Immature natural killer cell (primary cell): Measurements from ENCODE around the gene IL34. TPM values are rescaled to one million over a fixed set of nuclear protein-coding genes. Genes with fewer than 3 reads are reported as not detected.
"Not testable (repeated sequence)": the region's sequence is repeated elsewhere in the genome, so short reads cannot be mapped to it uniquely, and the experiment has no call there.

Experiments
- DNase-seq, 3 donors: peaks; one replicate each; pipeline ENCODE4 v3.0.0; 2022; ENCODE audit warnings: mixed read lengths in 1 of 3
- H3K27ac Mint-ChIP-seq, 6 donors: one replicate each; pipeline ENCODE4 v1.8.0; 2020; ENCODE audit warnings: mixed read lengths in 6 of 6, mild to moderate bottlenecking in 5 of 6, inconsistent platforms in 4 of 6, moderate library complexity in 3 of 6
- H3K27me3 Mint-ChIP-seq, 3 donors: one replicate each; pipeline ENCODE4 v1.8.0; 2020 to 2021; ENCODE audit warnings: low read depth in 3 of 3, mild to moderate bottlenecking in 3 of 3, mixed read lengths in 3 of 3, moderate library complexity in 3 of 3, inconsistent platforms in 1 of 3
- H3K36me3 Mint-ChIP-seq, 3 donors: one replicate each; pipeline ENCODE4 v1.8.0; 2020; ENCODE audit warnings: mixed read lengths in 3 of 3, inconsistent platforms in 2 of 3, mild to moderate bottlenecking in 2 of 3
- H3K4me1 Mint-ChIP-seq, 2 donors: one replicate each; pipeline ENCODE4 v1.8.0; 2020; ENCODE audit warnings: inconsistent platforms in 2 of 2, mild to moderate bottlenecking in 2 of 2, mixed read lengths in 2 of 2, moderate library complexity in 1 of 2
- H3K4me3 Mint-ChIP-seq, 5 donors: one replicate each; pipeline ENCODE4 v1.8.0; 2020; ENCODE audit warnings: mild to moderate bottlenecking in 5 of 5, mixed read lengths in 5 of 5, inconsistent platforms in 3 of 5, moderate library complexity in 3 of 5
- H3K9me3 Mint-ChIP-seq, 6 donors: one replicate each; pipeline ENCODE4 v1.8.0; 2020; ENCODE audit warnings: mild to moderate bottlenecking in 6 of 6, mixed read lengths in 6 of 6, inconsistent platforms in 4 of 6, moderate library complexity in 3 of 6
- polyA plus RNA-seq, 3 donors: library from polyadenylated mRNA; unstranded; fragments of 300-500 nt; fragmentation: Illumina TruSeq; gene quantifications; one replicate each; pipeline ENCODE4 v1.2.3, GENCODE V29; 2021

IL34 gene
- polyA plus RNA-seq, 3 donors from 2014 or later: not detected

DNA sequence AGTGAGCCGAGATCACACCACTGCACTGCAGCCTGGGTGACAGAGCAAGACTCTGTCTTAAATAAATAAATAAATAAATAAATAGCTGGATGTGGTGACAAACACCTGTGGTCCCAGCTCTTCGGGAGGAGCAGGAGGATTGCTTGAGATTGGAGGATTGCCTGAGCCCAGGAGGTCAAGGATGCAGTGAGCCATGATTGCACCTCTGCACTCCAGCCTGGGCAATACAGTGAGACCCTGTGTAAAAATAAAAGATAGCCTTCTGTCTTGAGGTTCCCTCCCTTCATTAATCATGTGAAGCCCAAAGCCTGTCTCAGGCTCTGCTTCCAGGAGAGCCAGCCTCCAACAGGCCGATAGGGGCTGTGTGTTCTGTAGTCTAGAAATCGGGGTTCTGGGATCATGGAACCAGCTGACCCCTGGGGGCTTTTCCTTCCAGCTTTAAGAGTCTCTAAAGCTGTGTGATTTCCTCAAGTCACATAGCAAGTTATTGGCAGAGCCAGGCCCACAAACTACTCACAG, 34.5 kb upstream of the IL34 start:
- no peak for DNase-seq
- no peaks in the 10 kb centered on the region for H3K4me1 Mint-ChIP-seq
- H3K9me3 Mint-ChIP-seq: no peaks in the 10 kb centered on the region
- no peaks in the 10 kb centered on the region for H3K36me3 Mint-ChIP-seq
- no peak overlapping the region for H3K4me3 Mint-ChIP-seq
- no peak overlapping the region for H3K27ac Mint-ChIP-seq
- peaks cover 0 to 2% (median 0%) of the 10 kb centered on the region in 3 donors for H3K27me3 Mint-ChIP-seq

DNA sequence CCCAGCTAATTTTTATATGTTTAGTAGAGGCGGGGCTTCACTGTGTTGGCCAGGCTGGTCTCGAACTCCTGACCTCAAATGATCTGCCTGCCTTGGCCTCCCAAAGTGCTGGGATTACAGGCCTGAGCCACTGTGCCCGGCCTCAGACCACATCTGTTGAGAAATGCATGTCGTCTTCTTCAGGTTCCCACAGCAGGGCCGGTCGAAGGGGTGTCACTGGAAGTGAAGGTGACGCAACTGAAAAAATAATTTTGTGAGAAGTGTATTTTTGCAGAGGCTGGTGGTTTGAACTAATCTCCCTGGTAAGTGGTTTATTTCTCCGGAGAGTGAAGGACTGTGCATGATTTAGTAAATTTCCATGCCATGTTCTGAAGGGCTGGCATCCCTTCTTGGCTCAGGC, 33.4 kb upstream of the IL34 start:
- Mint-ChIP-seq H3K36me3 (no peaks in the 10 kb centered on the region), H3K27ac (no peak overlapping the region), H3K4me3 (no peak overlapping the region), H3K9me3 (no peaks in the 10 kb centered on the region), H3K27me3 (peaks cover 0 to 2% (median 0%) of the 10 kb centered on the region in 3 donors), H3K4me1 (no peaks in the 10 kb centered on the region)
- no peak for DNase-seq

DNA sequence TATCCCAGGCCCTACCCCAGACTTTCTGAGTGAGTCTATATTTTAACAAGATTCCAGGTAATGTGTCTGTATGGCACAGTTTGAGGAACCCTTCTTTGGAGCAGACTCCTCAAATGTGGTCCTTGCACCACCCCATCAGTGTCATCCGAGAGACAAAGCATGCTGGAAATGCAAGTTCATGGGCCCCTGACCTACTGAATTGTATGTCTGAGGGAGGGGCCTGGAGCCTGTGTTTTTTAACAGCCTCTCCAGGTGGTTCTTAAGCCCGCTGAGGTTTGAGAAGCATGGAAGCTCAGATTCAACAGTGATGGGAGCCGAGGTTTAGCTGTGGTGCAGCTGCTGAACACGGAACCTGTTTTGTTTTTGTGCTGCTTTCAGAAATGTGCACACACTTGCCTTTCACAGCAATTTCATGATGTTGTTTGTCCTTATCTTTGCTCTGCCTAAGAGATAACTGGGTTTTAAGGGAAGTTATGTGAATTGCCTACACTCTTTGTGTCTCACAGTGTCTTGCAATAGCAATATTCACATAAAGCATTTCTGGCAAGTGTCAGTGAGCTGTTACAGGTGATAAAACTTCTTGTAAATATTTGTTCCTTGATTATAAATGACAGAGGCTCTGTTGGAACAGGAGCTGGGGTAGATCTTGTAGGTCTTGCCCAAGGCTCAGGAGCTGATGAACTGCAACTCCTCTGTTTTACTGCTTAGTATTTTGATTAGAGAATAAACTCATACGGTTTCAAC, 32.0 kb upstream of the IL34 start:
- no peak for DNase-seq
- H3K36me3 Mint-ChIP-seq: no peaks in the 10 kb centered on the region
- no peak overlapping the region for H3K4me3 Mint-ChIP-seq
- no peaks in the 10 kb centered on the region for H3K4me1 Mint-ChIP-seq
- peaks cover 0 to 2% (median 2%) of the 10 kb centered on the region in 3 donors for H3K27me3 Mint-ChIP-seq
- no peak overlapping the region for H3K27ac Mint-ChIP-seq
- H3K9me3 Mint-ChIP-seq: no peaks in the 10 kb centered on the region

DNA sequence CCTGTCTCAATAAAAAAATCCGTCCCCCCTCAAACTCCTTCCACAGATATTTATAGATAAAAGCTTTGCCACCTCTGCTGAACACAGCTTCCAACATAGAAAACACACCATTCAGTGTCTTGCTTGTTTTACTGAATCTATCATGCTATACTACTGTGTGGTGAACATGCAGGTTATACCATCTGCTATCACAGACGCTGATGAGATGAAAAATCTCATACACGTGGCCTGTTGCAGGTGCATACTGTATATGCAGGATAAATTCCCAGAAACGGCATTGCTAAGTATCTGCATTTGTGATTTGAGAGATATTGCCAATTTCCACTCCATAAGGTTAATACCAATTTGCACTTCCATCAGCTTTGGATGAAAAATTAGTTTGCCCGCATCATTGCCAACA, 30.4 kb upstream of the IL34 start:
- no peaks in the 10 kb centered on the region for H3K36me3 Mint-ChIP-seq
- H3K27ac Mint-ChIP-seq: no peak overlapping the region
- H3K4me3 Mint-ChIP-seq: no peak overlapping the region
- no peaks in the 10 kb centered on the region for H3K4me1 Mint-ChIP-seq
- H3K27me3 Mint-ChIP-seq: peaks cover 0 to 2% (median 2%) of the 10 kb centered on the region in 3 donors
- DNase-seq: no peak
- H3K9me3 Mint-ChIP-seq: no peaks in the 10 kb centered on the region

DNA sequence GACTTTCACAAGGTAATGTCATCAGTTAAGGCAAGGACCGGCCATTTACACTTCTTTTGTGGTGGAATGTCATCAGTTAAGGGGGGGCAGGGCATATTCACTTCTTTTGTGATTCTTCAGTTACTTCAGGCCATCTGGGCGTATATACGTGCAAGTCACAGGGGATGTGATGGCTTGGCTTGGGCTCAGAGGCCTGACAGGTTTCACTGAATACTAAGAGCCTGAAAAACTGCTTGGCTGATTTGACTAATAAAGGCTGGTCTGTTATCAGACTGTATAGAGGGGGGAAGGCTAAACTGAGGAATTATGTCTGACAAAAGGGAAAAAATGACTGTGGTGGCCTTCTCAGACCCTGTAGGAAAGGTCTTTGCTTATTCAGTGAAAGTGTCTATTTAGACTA, 24.5 kb upstream of the IL34 start:
- DNase-seq, H3K27ac Mint-ChIP-seq, H3K4me1 Mint-ChIP-seq, H3K4me3 Mint-ChIP-seq, H3K27me3 Mint-ChIP-seq, H3K36me3 Mint-ChIP-seq, H3K9me3 Mint-ChIP-seq: not testable (repeated sequence)

DNA sequence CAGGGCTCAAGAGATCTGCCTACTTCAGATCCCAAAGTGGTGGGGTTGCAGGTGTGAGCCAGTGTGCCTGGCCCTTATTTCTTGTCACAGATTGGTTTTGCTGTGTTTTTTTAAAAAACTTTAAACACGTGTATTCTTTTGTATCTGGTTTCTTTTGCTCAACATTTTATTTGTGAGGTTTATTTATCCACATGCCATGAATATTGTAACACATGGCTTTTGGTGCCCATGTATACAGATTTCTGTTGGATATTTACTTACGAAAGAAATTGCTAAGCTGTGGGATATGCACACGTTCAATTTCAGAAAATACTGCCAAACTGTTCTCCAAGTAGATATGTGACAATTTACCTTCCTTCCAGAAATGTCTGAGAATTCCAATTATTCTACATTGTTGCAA, 18.7 kb upstream of the IL34 start:
- H3K27ac Mint-ChIP-seq: no peak overlapping the region
- H3K9me3 Mint-ChIP-seq: peaks cover 0 to 4% (median 0%) of the 10 kb centered on the region in 6 donors
- no peak overlapping the region for H3K4me3 Mint-ChIP-seq
- H3K27me3 Mint-ChIP-seq: peaks cover 5 to 16% (median 5%) of the 10 kb centered on the region in 3 donors
- H3K4me1 Mint-ChIP-seq: no peaks in the 10 kb centered on the region
- no peak for DNase-seq
- H3K36me3 Mint-ChIP-seq: no peaks in the 10 kb centered on the region

DNA sequence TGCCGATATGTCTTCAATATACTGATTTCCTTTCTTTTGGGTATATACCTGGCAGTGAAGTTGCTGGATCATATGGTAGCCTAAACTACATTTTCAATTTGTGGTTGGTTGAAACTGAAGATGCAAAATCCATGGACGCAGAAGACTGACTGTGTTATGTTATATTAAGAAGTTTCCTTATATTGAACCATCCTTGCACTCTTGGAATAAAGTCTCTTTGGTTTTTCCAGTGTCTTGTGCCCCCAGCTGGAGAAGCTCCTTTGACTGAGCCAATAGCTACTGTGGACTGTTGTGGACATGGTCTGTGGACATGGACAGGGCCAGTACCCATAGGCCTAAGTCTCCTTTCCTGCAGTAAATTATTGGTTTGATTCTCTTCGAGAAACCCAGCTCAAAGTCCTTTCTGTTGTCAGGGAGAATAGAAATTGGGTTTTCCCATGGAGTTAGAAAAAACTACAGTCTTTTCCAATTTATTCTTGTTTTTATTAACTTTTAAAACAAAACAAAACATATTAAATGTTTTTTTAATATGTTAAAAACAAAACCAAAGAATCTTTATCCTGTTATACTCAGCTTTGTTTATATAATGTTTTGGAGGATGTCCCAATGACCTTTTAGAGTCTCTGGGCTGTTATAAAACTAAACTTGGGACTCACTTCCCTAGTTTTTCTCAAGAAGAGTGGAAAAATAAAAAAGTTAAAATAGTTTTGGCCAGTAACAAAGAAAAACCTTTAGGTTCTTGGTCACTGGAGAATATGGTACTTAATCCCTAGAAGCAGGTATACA, 15.2 kb upstream of the IL34 start:
- no peak for DNase-seq
- H3K4me1 Mint-ChIP-seq: no peaks in the 10 kb centered on the region
- H3K9me3 Mint-ChIP-seq: peaks cover 0 to 4% (median 0%) of the 10 kb centered on the region in 6 donors
- no peak overlapping the region for H3K4me3 Mint-ChIP-seq
- H3K27me3 Mint-ChIP-seq: peaks cover 1 to 11% (median 7%) of the 10 kb centered on the region in 3 donors
- no peaks in the 10 kb centered on the region for H3K36me3 Mint-ChIP-seq
- H3K27ac Mint-ChIP-seq: no peak overlapping the region

DNA sequence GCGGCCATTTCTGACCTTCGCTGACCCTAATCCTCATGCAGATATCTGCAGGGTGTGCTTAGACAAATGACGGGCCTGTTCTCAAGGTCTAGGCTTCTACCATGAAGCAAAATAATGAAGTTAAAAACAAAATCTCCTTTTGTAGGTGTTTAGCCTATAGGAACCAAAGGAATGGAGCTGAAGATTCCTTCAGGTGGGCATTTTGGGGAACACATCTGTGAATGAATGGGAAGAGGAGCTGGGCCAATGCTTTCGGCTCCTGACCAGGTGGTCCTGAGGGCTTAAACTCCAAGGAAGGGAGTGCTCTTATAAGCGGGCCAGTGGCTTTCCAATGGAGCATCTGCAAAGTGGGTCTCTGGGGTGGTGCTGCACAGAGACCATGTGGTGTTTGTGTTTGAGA, 14.1 kb upstream of the IL34 start:
- peaks cover 1 to 11% (median 7%) of the 10 kb centered on the region in 3 donors for H3K27me3 Mint-ChIP-seq
- no peak overlapping the region for H3K27ac Mint-ChIP-seq
- no peaks in the 10 kb centered on the region for H3K36me3 Mint-ChIP-seq
- no peak for DNase-seq
- no peak overlapping the region for H3K4me3 Mint-ChIP-seq
- H3K9me3 Mint-ChIP-seq: peaks cover 0 to 4% (median 0%) of the 10 kb centered on the region in 6 donors
- no peaks in the 10 kb centered on the region for H3K4me1 Mint-ChIP-seq

DNA sequence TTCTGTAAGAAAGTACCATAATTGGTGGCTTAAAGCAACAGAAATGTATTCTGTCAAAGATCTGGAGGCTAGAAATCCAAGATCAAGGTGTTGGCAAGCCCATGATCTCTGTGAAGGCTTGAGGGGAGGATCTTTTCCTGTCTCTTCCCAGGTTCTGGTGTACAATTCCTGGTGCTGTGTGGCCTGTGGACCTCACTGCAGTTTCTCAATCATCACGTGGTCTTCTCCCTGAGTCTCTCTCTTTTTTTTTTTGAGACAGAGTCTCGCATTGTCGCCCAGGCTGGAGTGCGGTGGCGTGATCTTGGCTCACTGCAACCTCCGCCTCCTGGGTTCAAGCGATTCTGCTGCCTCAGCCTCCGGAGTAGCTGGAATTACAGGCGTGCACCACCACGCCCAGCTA, 12.7 kb upstream of the IL34 start:
- not testable (repeated sequence) for H3K36me3 Mint-ChIP-seq, DNase-seq, H3K4me3 Mint-ChIP-seq, H3K27ac Mint-ChIP-seq, H3K27me3 Mint-ChIP-seq, H3K4me1 Mint-ChIP-seq, H3K9me3 Mint-ChIP-seq

DNA sequence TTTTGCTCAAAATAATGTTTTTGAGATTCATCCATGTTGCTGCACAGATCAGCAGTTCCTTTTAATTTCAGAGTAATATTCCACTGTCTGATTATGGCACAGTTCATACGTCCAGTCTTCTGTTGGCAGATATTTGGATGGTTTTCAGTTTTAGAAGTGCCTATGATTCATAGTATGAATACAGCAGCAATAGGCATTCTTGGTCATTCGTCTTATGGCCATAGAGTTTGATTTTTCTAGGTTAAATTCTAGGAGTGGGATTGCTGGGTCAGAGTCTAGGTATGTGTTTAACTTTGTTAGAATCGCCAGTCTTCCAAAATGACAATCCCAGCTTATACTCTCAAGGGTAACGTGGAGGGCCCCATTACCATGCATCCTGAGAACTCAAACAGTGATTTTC, 11.5 kb upstream of the IL34 start:
- no peaks in the 10 kb centered on the region for H3K4me1 Mint-ChIP-seq
- H3K27ac Mint-ChIP-seq: no peak overlapping the region

DNA sequence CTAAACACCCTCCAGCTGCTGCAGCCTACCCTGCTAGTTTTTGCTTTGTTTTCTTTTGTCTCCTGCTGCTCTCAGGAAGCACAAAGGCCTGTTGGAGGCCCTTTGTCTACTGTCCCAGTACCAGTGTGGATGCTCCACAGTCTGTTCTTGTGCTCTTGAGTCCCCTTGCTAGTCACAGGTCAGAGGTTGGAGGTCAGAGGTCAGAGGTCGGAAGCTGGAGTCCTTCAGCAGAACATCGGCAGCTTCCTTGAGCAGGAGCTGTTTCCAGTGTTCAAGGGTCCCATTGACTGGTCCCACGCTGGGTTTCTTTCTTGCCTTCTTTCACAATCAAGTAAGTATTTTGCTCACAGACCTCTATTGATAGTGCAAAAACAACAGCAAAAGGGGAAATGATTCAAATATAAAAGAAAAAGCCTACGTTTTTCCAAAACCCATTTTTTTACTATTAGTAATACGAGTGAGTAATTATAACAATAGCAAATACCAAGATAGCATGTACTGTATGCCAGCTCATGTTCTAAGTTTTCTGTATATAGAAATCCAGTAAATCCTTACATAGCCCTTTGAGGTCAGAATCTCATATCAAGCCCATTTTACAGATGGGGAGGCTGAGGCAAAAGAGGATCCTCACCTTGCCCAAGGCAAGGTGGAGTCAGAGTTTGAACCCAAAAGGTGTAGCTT, 10.9 kb upstream of the IL34 start:
- Mint-ChIP-seq H3K27ac (no peak overlapping the region), H3K9me3 (peaks cover 0 to 4% (median 0%) of the 10 kb centered on the region in 6 donors), H3K36me3 (no peaks in the 10 kb centered on the region), H3K27me3 (peaks cover 1 to 9% (median 7%) of the 10 kb centered on the region in 3 donors), H3K4me1 (no peaks in the 10 kb centered on the region), H3K4me3 (no peak overlapping the region)
- DNase-seq: no peak

More for the DNA sequence above, 11.5 kb upstream of the IL34 start:
- no peak overlapping the region for H3K4me3 Mint-ChIP-seq
- H3K36me3 Mint-ChIP-seq: no peaks in the 10 kb centered on the region
- DNase-seq: no peak
- peaks cover 0 to 4% (median 0%) of the 10 kb centered on the region in 6 donors for H3K9me3 Mint-ChIP-seq
- peaks cover 1 to 10% (median 7%) of the 10 kb centered on the region in 3 donors for H3K27me3 Mint-ChIP-seq

DNA sequence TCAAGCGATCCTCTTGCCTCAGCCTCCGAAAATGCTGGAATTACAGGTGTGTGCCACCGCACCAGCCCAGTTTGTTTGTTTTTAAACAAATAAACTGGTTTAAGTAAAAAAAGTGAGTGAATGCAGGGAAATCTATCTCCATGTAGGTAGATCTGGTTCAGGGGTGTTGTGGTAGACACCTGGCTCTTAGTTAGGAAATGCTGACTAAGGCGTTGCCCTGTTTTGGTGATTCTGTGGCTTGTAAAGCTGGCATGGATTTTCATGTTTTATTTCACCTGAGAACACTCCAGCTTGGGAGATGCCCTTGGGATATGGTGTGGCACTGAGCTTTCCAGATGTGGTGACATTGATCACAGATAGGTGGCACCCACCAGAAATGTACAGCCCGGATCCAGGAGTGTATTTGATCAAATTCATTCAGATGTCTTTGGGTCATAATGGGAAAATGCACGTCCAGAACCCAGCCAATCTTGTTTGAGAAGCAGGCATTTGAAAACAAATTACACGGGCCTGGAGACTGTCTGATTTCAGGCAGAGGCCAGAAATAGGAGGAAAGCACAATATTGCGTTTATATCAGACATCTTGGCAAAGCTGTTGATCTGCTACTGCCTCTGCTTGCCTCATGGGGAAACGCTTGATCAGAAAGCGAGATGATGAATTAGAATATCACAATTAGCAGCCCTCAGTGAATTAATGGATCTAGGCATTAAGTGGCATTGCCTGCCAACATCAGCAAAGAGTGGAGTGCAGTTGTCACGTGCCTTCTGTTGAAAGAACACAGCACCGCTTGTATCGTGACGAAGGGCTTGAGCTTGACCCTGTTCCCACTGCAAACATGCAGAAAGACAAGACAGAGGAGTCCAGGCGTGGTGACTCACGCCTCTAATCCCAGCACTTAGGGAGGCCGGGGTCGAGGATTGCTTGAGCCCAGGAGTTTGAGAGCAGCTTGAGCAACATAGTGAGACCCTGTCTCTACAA, 7.3 kb upstream of the IL34 start:
- no peak overlapping the region for H3K27ac Mint-ChIP-seq

DNA sequence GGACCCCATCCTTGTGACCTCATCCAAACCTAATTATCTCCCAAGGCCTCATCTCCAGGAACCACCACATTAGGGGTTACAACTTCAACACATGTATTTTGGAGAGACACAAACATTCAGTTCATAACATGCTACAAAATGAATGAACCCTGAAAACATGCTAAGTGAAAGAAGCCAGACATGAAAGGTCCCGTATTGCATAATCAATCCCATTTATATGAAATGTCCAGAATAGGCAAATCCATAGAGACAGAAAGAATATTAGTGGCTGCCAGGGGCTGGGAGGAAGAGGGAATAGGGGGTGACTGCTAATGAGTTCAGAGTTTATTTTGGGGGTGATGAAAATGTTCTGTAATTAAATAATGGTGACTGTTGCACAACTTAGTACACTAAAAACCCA, 3.7 kb upstream of the IL34 start:
- Mint-ChIP-seq H3K27ac (no peak overlapping the region), H3K4me3 (no peak overlapping the region), H3K36me3 (no peaks in the 10 kb centered on the region), H3K4me1 (no peaks in the 10 kb centered on the region), H3K9me3 (no peaks in the 10 kb centered on the region), H3K27me3 (peaks cover 3 to 13% (median 5%) of the 10 kb centered on the region in 3 donors)
- DNase-seq: no peak

More for the DNA sequence above, 7.3 kb upstream of the IL34 start:
- Mint-ChIP-seq H3K9me3 (no peaks in the 10 kb centered on the region), H3K27me3 (peaks cover 2 to 10% (median 5%) of the 10 kb centered on the region in 3 donors), H3K36me3 (no peaks in the 10 kb centered on the region), H3K4me3 (no peak overlapping the region), H3K4me1 (no peaks in the 10 kb centered on the region)
- no peak for DNase-seq
